ENCODE measurements around the gene SLC6A4. TPM values are rescaled to one million over a fixed set of nuclear protein-coding genes. Genes with fewer than 3 reads are reported as not detected.
"Not testable (repeated sequence)": the region's sequence is repeated elsewhere in the genome, so short reads cannot be mapped to it uniquely, and the experiment has no call there.

Gene SLC6A4
- total RNA-seq, 1 donor from 2014 or later, result 1.2 TPM

- FAIRE-seq, result no peak
- no peak for DNase-seq (ENCODE audit: low spot score in 2 of 2)
Measured at GRCh38 chr17:30188211-30188939, 47.1 kb downstream of the SLC6A4 start.

DNA sequence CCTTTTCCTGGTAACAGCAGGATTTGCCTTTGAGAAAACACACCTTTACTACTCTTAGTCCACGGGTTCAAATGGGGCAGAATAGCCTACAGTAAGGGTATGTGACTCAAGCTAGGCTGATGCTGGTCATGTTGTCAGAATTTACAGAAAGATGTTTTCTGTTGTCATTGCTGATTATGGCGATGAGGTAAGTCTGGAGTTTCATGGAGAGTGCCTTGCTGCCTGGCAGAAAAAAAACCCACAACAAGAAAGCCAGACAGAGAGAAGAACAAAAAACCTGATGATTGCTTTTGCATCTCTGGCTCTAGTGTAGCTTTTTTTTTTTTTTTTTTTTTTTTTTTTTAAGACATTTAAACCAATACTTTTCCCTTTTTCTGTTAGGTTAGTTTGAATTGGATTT lies 47.9 kb downstream of the SLC6A4 start:
- no peak for FAIRE-seq

DNA sequence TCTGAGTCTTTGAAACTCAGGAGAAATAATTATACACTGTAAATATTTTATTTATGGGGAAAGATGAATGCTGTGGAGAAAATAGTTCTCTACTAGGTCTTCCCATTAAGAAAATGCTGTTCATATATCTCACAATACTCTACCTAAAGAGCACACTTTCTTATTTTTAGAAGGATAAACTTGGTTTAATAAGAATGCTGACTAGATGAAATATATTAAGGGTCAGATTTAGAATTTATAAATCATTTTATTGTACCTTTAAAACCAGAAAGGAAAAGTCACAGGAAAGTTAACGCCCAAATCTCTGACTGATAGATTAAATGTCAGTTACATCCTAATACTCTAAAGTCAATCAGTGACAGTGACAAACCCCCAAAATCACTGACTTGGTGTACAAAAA lies 48.7 kb downstream of the SLC6A4 start:
- DNase-seq (ENCODE audit: low spot score in 2 of 2) (no peak), FAIRE-seq (no peak)

More for the DNA sequence above, 47.9 kb downstream of the SLC6A4 start:
- DNase-seq (ENCODE audit: low spot score in 2 of 2), result no peak

DNA sequence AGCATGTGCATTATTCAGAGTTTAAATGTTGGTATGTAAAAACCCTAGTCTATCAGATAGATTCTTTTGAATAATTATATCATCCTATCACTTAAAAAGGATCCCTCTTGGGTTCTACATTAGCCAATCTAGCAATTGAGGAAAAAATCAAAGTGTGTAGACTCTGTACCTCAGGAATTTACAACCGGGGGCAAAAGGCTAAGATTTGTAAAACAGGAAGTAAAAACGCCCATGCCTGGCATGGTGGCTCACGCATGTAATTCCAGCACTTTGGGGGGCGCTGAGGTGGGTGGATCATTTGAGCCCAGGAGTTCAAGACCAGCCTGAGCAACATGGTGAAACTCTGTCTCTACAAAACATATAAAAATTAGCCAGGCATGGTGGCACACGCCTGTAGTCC lies 58.6 kb downstream of the SLC6A4 start:
- DNase-seq (ENCODE audit: low spot score in 2 of 2), result no peak
- FAIRE-seq, result no peak

- no peak for FAIRE-seq
- DNase-seq (ENCODE audit: low spot score in 2 of 2), result no peak
Measured at GRCh38 chr17:30174556-30174955, 60.9 kb downstream of the SLC6A4 start.

- no peak for DNase-seq (ENCODE audit: low spot score in 2 of 2)
- no peak for FAIRE-seq
Measured at GRCh38 chr17:30173649-30174048, 61.8 kb downstream of the SLC6A4 start.

DNA sequence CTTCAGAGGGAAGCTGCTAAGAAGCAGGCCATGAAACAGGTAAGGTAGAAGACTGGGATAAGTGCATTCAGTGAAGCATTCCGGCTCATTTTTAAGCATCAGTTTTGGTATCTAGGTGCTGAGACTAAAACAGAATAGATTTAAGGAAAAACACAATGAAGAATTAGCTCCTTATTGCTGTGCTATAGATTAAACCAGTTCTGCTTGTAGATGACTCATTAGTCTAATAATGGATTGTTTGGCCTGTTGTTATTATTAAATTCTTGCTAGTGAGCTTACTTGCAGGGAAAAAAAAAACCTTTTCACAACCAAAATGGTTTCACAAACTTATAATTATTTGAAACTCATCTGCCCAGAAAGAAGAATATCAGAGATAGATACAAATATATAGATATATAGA lies 62.9 kb downstream of the SLC6A4 start:
- FAIRE-seq, result no peak
- no peak for DNase-seq (ENCODE audit: low spot score in 2 of 2)

GRCh38 chr17:30170415-30170987 lies 65.0 kb downstream of the SLC6A4 start:
- no peak for FAIRE-seq
- no peak for DNase-seq (ENCODE audit: low spot score in 2 of 2)

- FAIRE-seq (no peak), DNase-seq (ENCODE audit: low spot score in 2 of 2) (no peak)
Measured at GRCh38 chr17:30165960-30166359, 69.5 kb downstream of the SLC6A4 start.

DNA sequence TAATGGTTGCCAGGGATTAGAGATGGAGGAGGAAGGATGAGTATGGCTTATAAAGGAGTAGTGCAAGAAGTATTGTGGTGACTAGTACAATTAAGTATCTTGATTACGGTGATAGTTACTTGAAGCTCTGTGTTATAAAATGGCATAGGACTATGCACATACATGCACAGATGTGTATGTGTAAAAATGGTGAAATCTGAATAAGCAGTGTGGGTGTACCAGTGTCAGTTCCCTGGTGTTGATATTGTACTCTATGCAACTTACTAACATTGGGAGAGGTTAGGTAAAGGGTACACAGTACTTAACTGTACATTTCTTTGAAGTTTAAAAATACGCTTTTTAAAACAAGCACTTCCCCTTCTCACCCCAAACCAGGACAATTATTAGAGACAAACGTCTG lies 70.3 kb downstream of the SLC6A4 start:
- no peak for DNase-seq (ENCODE audit: low spot score in 2 of 2)
- no peak for FAIRE-seq

- no peak for DNase-seq (ENCODE audit: low spot score in 2 of 2)
- FAIRE-seq, result no peak
Measured at GRCh38 chr17:30164531-30164930, 71.0 kb downstream of the SLC6A4 start.

GRCh38 chr17:30161601-30162000 lies 73.9 kb downstream of the SLC6A4 start:
- no peak for FAIRE-seq
- DNase-seq (ENCODE audit: low spot score in 2 of 2), result no peak

DNA sequence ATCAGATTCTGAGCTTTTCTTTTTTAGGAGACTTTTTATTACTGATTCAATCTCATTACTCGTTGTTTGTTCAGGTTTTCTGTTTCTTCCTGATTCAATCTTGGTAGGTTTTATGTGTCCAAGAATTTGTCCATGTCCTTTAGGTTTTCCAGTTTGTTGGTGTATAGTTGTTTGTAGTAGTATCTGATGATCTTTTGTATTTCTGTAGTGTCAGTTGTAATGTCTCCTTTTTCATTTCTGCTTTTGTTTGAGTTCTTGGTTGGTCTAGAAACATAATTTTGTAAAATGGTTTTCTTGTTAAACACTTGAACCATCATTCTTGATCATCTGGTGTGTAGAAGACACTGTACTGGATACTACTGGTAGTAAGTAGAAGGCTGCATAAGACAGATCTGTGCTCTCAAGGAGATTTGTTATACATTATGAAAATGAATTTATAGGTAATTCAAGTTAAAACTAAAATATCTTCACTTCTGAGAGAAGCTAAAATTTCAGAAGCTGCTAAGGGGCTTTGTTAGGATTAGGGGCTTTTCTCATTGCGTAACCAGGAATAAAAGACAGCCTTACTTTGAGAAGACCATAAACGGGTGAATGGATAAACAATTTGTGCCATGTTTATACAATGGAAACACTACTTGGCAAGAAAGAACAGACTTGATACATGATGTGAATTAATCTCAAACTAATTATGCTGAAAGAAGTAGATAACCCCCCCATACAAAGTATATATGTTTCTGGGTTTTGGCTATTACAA lies 74.9 kb downstream of the SLC6A4 start:
- FAIRE-seq (no peak), DNase-seq (ENCODE audit: low spot score in 2 of 2) (no peak)

DNA sequence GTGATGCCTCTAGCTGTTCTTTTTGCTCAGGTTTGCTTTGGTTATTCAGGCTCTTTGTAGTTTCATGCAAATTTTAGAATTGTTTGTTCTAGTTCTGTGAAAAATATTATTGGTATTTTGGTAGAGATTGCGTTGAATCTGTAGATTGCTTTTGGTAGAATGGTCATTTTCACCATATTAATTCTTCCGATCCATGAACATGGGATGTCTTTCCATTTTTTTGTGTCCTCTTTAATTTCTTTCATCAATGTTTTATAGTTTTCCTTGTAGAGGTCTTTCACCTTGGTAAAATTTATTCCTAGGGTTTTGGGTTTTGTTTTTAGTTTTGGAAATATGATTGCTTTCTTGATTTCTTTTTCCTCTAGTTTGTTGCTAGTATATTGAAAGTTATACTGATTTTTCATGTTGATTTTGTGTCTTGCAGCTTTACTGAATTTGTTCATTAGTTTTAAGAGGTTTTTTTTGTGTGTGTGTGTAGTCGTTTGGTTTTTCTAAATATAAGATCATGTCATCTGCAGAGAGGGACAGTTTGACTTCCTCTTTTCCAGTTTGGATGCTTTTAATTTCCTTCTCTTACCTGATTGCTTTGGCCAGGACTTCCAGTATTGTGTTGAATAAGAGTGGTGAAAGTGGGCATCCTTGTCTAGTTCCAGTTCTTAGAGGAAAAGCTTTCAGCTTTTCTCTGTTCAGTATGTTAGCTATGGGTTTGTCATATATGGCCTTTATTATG lies 76.4 kb downstream of the SLC6A4 start:
- DNase-seq (ENCODE audit: low spot score in 2 of 2) (no peak), FAIRE-seq (no peak)

DNA sequence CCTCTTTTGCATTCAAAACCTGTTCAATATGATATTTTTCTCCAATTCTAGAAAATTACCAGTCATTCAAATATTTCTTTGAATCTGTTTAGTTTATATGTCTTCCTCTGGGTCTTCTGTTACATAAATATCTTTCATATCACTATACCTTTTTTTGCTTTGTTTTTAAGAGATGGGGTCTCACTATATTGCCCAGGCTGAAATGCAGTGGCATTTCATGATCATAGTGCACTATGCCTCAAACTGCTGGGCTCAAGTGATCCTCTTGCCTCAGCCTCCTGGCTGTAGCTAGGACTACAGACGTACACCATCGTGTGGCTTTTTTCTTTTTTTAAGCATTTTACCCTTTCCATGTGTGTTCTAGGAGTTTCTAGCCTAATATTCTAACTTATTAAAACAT lies 80.1 kb downstream of the SLC6A4 start:
- no peak for DNase-seq (ENCODE audit: low spot score in 2 of 2)
- no peak for FAIRE-seq

DNA sequence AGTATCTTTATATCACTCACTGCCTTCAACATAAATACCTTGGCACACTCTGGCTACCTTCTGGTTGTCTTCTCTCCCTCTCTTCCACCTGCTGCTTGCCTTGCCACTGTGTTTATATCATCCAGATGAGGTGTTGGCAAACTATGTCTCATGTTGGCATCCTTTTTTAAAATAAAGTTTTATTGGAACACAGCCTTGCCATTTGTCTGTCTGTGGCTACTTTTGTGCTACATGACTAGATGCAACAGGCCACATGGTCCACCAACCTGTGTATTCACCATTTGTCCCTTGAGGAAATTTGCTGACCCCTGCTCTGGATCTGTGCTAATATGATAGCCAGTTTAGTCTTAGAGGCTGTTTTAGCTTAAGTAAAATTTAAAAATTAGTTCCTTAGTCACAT lies 82.0 kb downstream of the SLC6A4 start:
- FAIRE-seq (no peak), DNase-seq (ENCODE audit: low spot score in 2 of 2) (no peak)

GRCh38 chr17:30151471-30151870 lies 84.0 kb downstream of the SLC6A4 start:
- FAIRE-seq (no peak), DNase-seq (ENCODE audit: low spot score in 2 of 2) (no peak)

DNA sequence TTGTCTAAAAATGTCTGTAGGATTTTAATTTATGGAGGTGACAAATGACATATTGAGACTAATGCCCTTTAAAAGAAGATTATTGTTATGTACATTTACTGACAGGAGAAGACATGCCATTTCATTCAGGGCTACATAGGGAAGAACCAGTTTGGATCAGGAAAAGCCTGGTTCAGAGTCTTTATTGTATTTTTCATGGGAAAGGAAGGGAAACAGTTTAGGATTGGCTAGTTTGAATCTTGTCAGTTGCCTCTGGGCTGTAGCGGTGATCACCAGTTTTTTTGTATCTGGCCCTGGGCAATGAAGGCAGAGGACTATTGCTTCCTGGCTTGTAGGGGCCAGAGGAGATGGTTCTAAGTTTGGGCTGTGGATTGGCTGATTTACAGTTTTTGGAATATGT lies 87.1 kb downstream of the SLC6A4 start:
- FAIRE-seq, result no peak
- DNase-seq (ENCODE audit: low spot score in 2 of 2), result no peak

DNA sequence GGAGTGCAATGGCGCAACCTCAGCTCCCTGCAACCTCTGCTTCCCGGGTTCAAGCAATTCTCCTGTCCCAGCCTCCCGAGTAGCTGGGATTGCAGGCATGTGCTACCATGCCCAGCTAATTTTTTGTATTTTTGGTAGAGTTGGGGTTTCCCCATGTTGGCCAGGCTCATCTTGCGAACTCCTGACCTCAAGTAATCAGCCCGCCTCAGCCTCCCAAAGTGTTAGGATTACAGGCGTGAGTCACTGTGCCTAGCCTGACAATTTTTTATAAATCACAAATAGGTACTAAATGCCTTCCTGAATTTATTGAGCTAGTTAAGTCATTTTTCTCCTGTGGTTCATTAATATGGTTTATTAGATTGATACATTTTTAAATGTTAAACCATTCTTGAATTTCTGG lies 87.6 kb downstream of the SLC6A4 start:
- FAIRE-seq; DNase-seq (ENCODE audit: low spot score in 2 of 2): not testable (repeated sequence)

Measured in frontal cortex (tissue), 4 donors.